Erythroblast (primary cell): ENCODE measurements around the gene SCTR.

Experiments used
- GATA1 ChIP-seq: IDR thresholded peaks from 2 replicates; pipeline ENCODE4 v1.6.1; 2011; ENCODE audit warnings: low read depth, mild to moderate bottlenecking, control low read depth, low read length, moderate library complexity
- POLR2A ChIP-seq: IDR thresholded peaks from 2 replicates; pipeline ENCODE4 v1.6.1; 2011; ENCODE audit warnings: mild to moderate bottlenecking, low read length

DNA sequence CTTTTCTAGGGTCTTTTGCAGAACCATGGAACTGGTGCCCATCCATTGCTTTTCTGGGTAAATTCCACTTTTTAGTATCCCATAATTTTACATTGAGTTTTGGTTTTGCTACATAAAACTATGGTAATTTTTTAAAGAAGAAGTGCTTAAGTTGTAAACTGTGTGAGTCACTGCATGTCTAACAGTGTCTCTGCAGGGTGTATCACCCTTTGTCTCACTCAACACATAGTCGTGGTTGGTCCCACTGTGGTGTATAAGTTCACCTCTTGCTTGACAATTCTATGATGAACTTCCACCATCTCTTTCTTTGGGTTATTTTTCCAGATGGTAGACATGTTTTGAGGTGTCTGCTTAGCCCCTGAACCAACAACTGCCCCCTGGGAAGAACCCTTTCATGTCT, 10.5 kb downstream of the SCTR start:
- TF ChIP-seq POLR2A, result no peak
- TF ChIP-seq GATA1, result no peak
